ENCODE measurements around the gene CCDC18.

DNA sequence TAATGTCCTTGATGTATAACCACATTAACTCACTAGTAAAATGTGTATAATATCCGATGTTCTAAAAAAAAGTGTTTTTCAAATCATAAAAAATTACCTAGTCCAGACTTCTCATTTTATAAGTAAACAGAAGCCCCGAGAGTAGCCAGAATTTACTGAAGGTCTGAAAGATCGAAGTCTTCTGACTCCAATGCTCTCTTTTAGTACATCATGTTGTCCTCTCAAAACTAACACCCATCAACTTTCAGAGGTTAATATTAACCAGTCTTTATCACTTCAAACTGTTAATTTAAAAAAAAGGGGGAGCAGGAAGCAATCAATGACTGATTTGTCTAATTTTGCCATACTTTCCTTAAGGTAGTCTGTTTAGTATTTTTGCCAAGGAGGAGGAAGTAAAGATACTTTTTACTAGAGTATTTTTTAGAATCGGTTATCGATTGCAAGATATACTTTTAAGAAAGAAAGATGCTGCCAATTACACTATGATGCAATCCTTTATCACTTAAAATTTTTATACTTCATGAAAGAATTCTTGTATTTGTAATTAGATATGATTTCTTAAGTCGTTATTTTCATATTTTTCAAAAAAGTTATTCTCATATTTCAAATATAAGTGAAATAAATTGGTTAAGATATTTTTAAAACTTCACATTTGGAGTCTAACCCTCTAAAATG, 25.5 kb downstream of the CCDC18 start:
- TF ChIP-seq, protein P1, sequence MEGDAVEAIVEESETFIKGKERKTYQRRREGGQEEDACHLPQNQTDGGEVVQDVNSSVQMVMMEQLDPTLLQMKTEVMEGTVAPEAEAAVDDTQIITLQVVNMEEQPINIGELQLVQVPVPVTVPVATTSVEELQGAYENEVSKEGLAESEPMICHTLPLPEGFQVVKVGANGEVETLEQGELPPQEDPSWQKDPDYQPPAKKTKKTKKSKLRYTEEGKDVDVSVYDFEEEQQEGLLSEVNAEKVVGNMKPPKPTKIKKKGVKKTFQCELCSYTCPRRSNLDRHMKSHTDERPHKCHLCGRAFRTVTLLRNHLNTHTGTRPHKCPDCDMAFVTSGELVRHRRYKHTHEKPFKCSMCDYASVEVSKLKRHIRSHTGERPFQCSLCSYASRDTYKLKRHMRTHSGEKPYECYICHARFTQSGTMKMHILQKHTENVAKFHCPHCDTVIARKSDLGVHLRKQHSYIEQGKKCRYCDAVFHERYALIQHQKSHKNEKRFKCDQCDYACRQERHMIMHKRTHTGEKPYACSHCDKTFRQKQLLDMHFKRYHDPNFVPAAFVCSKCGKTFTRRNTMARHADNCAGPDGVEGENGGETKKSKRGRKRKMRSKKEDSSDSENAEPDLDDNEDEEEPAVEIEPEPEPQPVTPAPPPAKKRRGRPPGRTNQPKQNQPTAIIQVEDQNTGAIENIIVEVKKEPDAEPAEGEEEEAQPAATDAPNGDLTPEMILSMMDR (conservative IDR thresholded peaks at IDR 0.05; ENCODE audit: low read length): no peak; the same call in 1 of the 2 replicates
- TF ChIP-seq EZH2phosphoT487 (IDR thresholded peaks at IDR 0.05; ENCODE audit: borderline replicate concordance, low read depth, low read length): no peak

Measured in OCI-LY7 (cell line).